Neural cell (in vitro differentiated cells): ENCODE measurements around the gene CMBL. TPM values are rescaled to one million over a fixed set of nuclear protein-coding genes. Genes with fewer than 3 reads are reported as not detected.

ENCODE experiments used
- H2AFZ ChIP-seq: fragments of 200-600, 300-800 bp; sonication (generic), shearing (Covaris generic); 2 replicates; pipeline ENCODE4 v1.6.0; 2014; ENCODE audit warnings: low read depth, mild to moderate bottlenecking, antibody characterized with exemption, low read length, moderate library complexity
- H3F3A ChIP-seq: fragments of 200-600 bp; shearing (Covaris generic); 2 replicates; pipeline ENCODE4 v1.6.1; 2016; ENCODE audit warnings: mild to moderate bottlenecking, moderate library complexity, mixed read lengths, antibody characterized with exemption, low read length; ENCODE audit not compliant: insufficient read depth, poor library complexity, severe bottlenecking
- H3K27ac ChIP-seq: fragments of 200-600, 300-800 bp; sonication (generic), shearing (Covaris generic); 2 replicates; pipeline ENCODE4 v1.5.1; 2014; ENCODE audit warnings: mild to moderate bottlenecking, low read length, moderate library complexity
- H3K27me3 ChIP-seq: fragments of 300-800, 200-600 bp; sonication (generic), shearing (Covaris generic); 2 replicates; pipeline ENCODE4 v1.6.0; 2014; ENCODE audit warnings: mild to moderate bottlenecking, low read depth, low read length, moderate library complexity; ENCODE audit not compliant: insufficient read depth
- H3K36me3 ChIP-seq: fragments of 300-800, 200-600 bp; sonication (generic), shearing (Covaris generic); 2 replicates; pipeline ENCODE4 v1.5.1; 2014; ENCODE audit warnings: mild to moderate bottlenecking, antibody characterized with exemption, low read length, moderate library complexity; ENCODE audit not compliant: insufficient read depth
- H3K4me2 ChIP-seq: fragments of 300-800, 200-600 bp; sonication (generic), shearing (Covaris generic); 2 replicates; pipeline ENCODE4 v1.6.0; 2014; ENCODE audit warnings: mild to moderate bottlenecking, low read length
- H3K4me3 ChIP-seq: fragments of 300-800, 200-600 bp; sonication (generic), shearing (Covaris generic); 2 replicates; pipeline ENCODE4 v1.5.1; 2014; ENCODE audit warnings: mild to moderate bottlenecking, low read length, moderate library complexity
- H3K79me2 ChIP-seq: fragments of 200-600 bp; shearing (Covaris generic); replicated peaks from 2 replicates; pipeline ENCODE4 v1.6.0; 2014; ENCODE audit warnings: mild to moderate bottlenecking, low read length, moderate library complexity; ENCODE audit not compliant: insufficient read depth
- H3K9ac ChIP-seq: fragments of 300-800, 200-600 bp; sonication (generic), shearing (Covaris generic); 2 replicates; pipeline ENCODE4 v1.6.1; 2016; ENCODE audit warnings: mild to moderate bottlenecking, low read length, mixed read lengths
- H3K9me2 ChIP-seq: fragments of 200-600 bp; shearing (Covaris generic); 2 replicates; pipeline ENCODE4 v1.6.1; 2016; ENCODE audit warnings: mild to moderate bottlenecking, low read length, mixed read lengths; ENCODE audit not compliant: insufficient read depth
- H3K9me3 ChIP-seq: fragments of 200-600, 300-800 bp; sonication (generic), shearing (Covaris generic); 2 replicates; pipeline ENCODE4 v1.6.1; 2016; ENCODE audit warnings: mild to moderate bottlenecking, mixed run types, low read length, moderate library complexity, mixed read lengths
- H4K20me1 ChIP-seq: fragments of 200-600 bp; shearing (Covaris generic); 2 replicates; pipeline ENCODE4 v1.6.1; 2016; ENCODE audit warnings: mild to moderate bottlenecking, mixed run types; ENCODE audit not compliant: insufficient read depth
- CTCF ChIP-seq: fragments of 450-650 bp; IDR thresholded peaks from 2 replicates; pipeline ENCODE4 v1.5.1; 2014; ENCODE audit warnings: antibody characterized with exemption, mild to moderate bottlenecking, moderate library complexity; ENCODE audit not compliant: poor library complexity, severe bottlenecking
- EP300 ChIP-seq: fragments of 450-650 bp; conservative IDR thresholded peaks from 2 replicates; pipeline ENCODE4 v1.6.1; 2014; ENCODE audit warnings: antibody characterized with exemption, mild to moderate bottlenecking, moderate library complexity; ENCODE audit not compliant: poor library complexity, severe bottlenecking
- EZH2 ChIP-seq: fragments of 200-600, 300-800 bp; shearing (Covaris generic), sonication (generic); IDR thresholded peaks from 2 replicates; pipeline ENCODE4 v1.6.1; 2014; ENCODE audit warnings: antibody characterized with exemption, low read length, borderline replicate concordance, mild to moderate bottlenecking; ENCODE audit not compliant: insufficient read depth, poor library complexity, severe bottlenecking
- MXI1 ChIP-seq: fragments of 450-650 bp; conservative IDR thresholded peaks from 2 replicates; pipeline ENCODE4 v1.6.1; 2014; ENCODE audit warnings: antibody characterized with exemption, mild to moderate bottlenecking; ENCODE audit not compliant: poor library complexity, severe bottlenecking
- POLR2AphosphoS5 ChIP-seq: IDR thresholded peaks from 2 replicates; pipeline ENCODE4 v1.6.1; 2012
- RAD21 ChIP-seq: fragments of 450-650 bp; conservative IDR thresholded peaks from 2 replicates; pipeline ENCODE4 v1.6.1; 2014; ENCODE audit warnings: antibody characterized with exemption, mild to moderate bottlenecking, moderate library complexity
- REST ChIP-seq: IDR thresholded peaks from 2 replicates; pipeline ENCODE4 v1.6.1; 2012; ENCODE audit warnings: borderline replicate concordance
- SMC3 ChIP-seq: fragments of 450-650 bp; conservative IDR thresholded peaks from 2 replicates; pipeline ENCODE4 v1.6.1; 2014; ENCODE audit warnings: antibody characterized with exemption, mild to moderate bottlenecking, moderate library complexity; ENCODE audit not compliant: poor library complexity
- TAF1 ChIP-seq: IDR thresholded peaks from 2 replicates; pipeline ENCODE4 v1.6.1; 2012; ENCODE audit warnings: low read depth
- polyA plus RNA-seq: library from polyadenylated mRNA; depleted of rRNA; stranded (reverse); fragments of >200 nt; gene quantifications from 2 replicates; pipeline ENCODE4 v1.2.3, GENCODE V29; 2014

CMBL gene
- polyA plus RNA-seq, 1 donor from 2014 or later, result 0.58 TPM

GRCh38 chr5:10352430-10353240 is 44.9 kb upstream of the CMBL start:
- TF ChIP-seq EP300 (no peak), RAD21 (no peak), EZH2 (no peak), CTCF (no peak), SMC3 (no peak), POLR2AphosphoS5 (no peak)
- H3K9me2 ChIP-seq, result no peaks in the 10 kb centered on the region
- H3F3A ChIP-seq, result peaks cover 14% of the 10 kb centered on the region
- H2AFZ ChIP-seq, result peak overlapping the region; percentile 80
- no peaks in the 10 kb centered on the region for H3K27me3 ChIP-seq
- H3K9me3 ChIP-seq, result no peaks in the 10 kb centered on the region
- peak overlapping the region; percentile 94 for H3K9ac ChIP-seq
- peak overlapping the region; percentile 99 for H3K27ac ChIP-seq
- H3K36me3 ChIP-seq, result no peaks in the 10 kb centered on the region
- H3K79me2 ChIP-seq, result peaks cover 55% of the 10 kb centered on the region
- H3K4me2 ChIP-seq, result peak overlapping the region; percentile 84
- H3K4me3 ChIP-seq, result peak overlapping the region; percentile 86
- H4K20me1 ChIP-seq, result no peaks in the 10 kb centered on the region

- no peaks in the 10 kb centered on the region for H3K36me3 ChIP-seq
- H3K9me2 ChIP-seq, result no peaks in the 10 kb centered on the region
- peaks cover 48% of the 10 kb centered on the region for H3K79me2 ChIP-seq
- no peaks in the 10 kb centered on the region for H3K27me3 ChIP-seq
- H3F3A ChIP-seq, result peaks cover 14% of the 10 kb centered on the region
- H3K9ac ChIP-seq, result peak overlapping the region; percentile 94
- H4K20me1 ChIP-seq, result no peaks in the 10 kb centered on the region
- no peaks in the 10 kb centered on the region for H3K9me3 ChIP-seq
- H2AFZ ChIP-seq, result no peak overlapping the region
- peak overlapping the region; percentile 99 for H3K27ac ChIP-seq
- no peak for TF ChIP-seq EP300
- no peak for TF ChIP-seq CTCF
- no peak for TF ChIP-seq RAD21
- TF ChIP-seq SMC3, result no peak
- no peak for TF ChIP-seq POLR2AphosphoS5
- TF ChIP-seq EZH2, result no peak
- no peak for TF ChIP-seq REST
- no peak for TF ChIP-seq TAF1
- TF ChIP-seq MXI1, result no peak
- peak overlapping the region; percentile 84 for H3K4me2 ChIP-seq
- H3K4me3 ChIP-seq, result peak overlapping the region; percentile 86
These were observed 44.2 kb upstream of the CMBL start for GRCh38 chr5:10351919-10352318.
